CD4-positive, alpha-beta T cell treated with Interleukin-10 for 1 hour (primary cell): ENCODE measurements around the gene PI4KA.
"Not testable (repeated sequence)": the region's sequence is repeated elsewhere in the genome, so short reads cannot be mapped to it uniquely, and the experiment has no call there.

Source experiments
- DNase-seq: peaks from one replicate; pipeline ENCODE4 v3.0.0-alpha.2; 2020

Gene PI4KA

GRCh38 chr22:20844055-20845037, 14.3 kb downstream of the PI4KA start:
- DNase-seq: no peak

DNA sequence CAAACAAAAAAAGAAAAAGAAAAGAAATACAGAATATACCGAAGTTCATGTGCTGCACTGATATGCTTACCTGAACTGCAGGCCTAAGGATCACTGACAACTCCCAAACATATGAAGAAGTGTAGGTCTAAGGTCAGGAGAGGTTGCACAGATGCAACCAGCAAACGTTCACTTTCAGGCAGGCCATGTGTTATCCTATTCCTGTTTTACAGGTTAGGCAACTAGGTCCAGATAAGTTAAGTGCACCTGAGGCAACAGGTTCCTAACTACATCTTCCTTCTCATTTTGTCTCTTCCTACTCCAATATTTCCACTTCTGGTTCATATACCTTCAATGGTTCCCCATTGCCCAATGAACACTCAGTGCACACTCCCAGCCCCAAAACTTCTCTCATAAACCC, 15.1 kb downstream of the PI4KA start:
- DNase-seq: no peak

DNA sequence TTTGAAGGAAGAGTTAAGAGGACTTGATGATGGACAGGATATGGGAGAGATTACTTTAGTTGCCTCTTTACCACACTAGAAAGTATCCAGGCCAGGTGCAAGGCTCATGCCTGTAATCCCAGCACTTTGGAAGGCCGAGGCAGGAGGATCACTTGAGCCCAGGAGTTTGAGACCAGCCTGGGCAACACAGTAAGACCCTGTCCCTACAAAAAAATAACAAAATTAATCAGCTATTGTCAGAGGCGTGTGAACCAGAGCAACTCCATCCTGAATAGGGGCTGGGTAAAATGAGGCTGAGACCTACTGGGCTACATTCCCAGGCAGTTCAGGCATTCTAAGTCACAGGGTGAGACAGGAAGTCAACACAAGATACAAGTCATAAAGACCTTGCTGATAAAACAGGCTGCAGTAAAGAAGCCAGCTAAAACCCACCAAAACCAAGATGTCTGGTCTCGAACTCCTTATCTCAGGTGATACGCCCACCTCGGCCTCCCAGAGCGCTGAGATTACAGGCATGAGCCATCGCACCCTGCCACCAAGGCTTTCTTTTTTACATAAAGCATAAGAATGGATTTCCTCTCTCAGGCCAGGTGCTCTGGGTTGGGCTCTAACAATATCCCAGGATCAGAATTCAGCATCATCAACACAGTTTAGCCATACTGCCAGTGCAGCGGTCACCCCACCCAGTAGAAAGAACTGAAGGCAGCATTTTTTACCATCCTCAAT, 17.8 kb downstream of the PI4KA start:
- DNase-seq: no peak

DNA sequence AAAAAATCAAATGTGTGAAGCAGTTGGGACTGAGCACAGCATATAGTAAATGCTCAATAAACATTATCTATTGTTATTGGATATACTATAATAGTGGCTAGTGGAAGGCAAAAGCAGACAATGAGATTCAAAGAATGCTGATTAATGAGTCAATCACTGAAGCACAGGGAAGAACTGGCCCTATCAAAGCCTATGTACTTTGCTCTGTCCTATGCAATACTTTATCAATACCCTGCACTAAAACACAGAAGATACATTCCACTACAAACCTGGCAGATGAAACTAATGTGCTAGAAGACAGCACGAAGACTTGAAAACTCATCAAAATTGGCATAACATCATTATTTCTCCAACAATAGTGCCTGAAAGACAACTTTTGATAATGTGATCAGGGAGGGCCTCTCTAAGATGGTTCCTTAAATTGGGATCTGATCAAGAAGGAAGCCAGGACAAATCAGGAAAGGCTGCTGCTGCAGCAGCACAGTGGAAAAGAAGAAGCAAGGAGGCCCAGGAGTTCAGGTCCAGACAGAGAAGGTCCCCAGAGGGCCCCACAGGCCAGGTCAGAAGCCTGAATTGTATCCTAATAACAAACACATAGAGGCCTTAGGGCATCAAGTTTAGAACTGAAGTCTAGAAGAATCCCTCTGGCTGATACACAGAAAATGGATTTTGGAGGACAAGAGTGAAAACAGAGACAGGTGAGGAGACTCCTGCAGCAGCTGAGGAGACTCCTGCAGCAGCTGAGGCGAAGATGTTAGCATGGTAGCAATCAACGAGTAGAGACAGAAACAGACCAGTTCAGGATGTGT, 18.6 kb downstream of the PI4KA start:
- no peak for DNase-seq

GRCh38 chr22:20839354-20839753, 19.3 kb downstream of the PI4KA start:
- not testable (repeated sequence) for DNase-seq

- no peak for DNase-seq
These were observed 21.4 kb downstream of the PI4KA start for GRCh38 chr22:20836987-20837823.

GRCh38 chr22:20834725-20835124, 23.9 kb downstream of the PI4KA start:
- no peak for DNase-seq

GRCh38 chr22:20834206-20834605, 24.4 kb downstream of the PI4KA start:
- DNase-seq: no peak

DNA sequence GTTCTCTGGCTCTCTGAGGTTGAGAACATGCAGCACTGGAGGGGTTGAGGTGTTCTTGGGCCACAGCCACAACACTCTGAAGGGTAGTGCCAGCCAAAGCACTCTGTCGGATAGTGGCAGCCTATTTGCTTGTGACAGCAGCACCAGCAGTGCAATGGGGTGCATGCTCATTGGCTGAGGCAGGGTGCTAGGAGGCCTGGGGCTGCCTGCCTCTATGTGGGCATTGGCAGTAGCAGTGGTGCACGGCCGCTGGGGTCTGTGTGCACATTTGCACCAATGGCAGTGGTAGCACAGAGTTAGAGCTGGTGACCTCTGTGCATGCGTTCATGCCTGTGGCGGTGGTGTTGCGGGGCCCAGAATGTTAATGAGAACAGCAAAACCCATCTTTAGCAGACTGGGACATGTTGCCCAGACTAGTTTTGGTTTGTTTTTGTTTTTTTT, 25.4 kb downstream of the PI4KA start:
- no peak for DNase-seq

GRCh38 chr22:20829491-20830134, 29.0 kb downstream of the PI4KA start:
- no peak for DNase-seq

GRCh38 chr22:20826373-20827152, 32.0 kb downstream of the PI4KA start:
- DNase-seq: not testable (repeated sequence)

DNA sequence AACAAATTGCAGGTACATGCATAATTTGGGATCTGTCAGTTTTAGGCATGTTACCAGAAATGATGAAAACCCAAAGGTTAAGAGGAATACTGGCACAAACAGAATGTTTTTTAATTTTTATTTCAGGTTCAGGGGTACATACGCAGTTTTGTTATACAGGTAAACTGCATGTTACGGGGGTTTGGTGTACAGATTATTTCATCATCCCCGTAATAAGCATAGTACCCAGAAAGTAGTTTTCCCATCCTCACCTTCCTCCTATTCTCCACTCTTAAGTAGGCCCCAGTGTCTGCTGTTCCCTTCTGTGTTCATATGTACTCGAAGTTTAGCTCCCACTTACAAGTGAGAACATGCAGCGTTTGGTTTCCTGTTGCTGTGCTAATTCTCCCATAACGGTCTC, 33.0 kb downstream of the PI4KA start:
- no peak for DNase-seq

GRCh38 chr22:20825216-20825615, 33.4 kb downstream of the PI4KA start:
- DNase-seq: not testable (repeated sequence)

DNA sequence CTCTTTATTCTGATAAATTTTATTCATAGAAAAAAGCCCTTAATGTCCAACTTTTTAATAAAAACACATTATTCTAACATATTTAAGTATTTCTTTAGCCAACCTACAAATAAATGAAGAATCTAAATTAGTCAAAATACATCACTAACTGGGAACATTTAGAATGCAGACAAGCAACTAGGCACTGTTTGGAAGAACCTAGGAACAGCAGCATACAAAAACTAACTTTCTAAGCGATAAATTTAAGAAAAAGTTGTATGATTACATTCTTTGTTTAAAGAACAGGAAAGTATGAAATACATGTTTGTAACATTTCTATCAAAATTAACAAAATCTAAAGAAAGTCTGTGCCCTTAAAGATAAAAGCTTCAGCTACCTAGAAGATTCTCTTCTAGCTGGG, 35.3 kb downstream of the PI4KA start:
- DNase-seq: no peak

DNA sequence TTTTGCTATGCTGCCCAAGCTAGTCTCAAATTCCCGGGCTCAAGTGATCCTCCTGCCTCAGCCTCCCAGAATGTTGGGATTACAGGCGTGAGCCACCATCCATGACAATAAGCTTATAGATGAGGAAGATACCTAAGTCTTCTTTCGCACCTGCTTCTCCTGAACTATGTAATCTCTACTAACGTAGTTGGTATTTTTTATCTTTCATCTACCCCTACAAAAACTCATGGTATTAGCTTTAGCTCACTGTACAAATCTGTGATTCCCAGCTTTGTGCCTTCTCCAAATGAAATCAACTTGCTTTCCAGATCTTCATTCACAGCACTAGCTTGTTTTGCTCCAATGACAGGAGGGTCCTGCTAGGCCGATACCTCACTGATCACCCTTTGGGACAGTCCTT, 36.4 kb downstream of the PI4KA start:
- no peak for DNase-seq

DNA sequence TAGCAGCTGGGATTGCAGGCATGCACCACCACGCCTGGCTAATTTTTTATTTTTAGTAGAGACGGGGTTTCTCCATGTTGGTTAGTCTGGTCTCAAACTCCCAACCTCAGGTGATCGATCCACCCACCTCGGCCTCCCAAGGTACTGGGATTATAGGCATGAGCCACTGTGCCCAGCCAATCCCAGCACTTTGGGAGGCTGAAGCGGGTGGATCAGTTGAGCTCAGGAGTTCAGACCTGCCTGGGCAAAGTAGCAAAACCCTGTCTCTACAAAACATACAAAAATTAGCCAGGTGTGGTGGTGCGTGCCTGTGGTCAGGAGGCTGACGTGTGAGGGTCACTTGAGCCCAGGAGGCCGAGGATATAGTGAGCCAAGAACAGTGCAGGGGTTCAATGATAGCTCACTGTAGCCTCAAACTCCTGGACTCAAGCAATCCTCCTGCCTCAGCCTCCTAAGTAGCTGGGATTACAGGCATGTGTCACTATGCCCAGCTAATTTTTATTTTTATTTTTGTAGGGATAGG, 36.8 kb downstream of the PI4KA start:
- DNase-seq: not testable (repeated sequence)

DNA sequence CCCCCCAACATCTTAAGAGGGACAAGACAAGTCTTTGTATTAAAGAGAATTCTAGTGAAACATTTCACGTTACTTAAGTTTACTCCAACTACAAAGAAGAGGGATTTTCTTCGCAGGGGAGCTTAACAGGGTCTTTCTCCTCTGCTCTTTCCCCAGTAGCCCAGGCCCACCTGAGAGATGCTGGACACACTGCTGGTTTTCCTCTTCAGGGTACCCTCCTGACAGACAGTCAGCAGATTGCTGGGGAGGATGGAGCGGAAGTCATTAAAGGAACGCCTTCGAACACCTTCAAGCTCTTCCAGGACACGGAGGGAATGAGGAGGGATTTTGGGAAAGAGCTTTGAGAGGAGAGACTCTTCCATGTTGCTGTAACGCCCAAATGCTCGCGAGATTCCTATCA, 39.1 kb downstream of the PI4KA start:
- no peak for DNase-seq

GRCh38 chr22:20818471-20818870, 40.1 kb downstream of the PI4KA start:
- DNase-seq: no peak

DNA sequence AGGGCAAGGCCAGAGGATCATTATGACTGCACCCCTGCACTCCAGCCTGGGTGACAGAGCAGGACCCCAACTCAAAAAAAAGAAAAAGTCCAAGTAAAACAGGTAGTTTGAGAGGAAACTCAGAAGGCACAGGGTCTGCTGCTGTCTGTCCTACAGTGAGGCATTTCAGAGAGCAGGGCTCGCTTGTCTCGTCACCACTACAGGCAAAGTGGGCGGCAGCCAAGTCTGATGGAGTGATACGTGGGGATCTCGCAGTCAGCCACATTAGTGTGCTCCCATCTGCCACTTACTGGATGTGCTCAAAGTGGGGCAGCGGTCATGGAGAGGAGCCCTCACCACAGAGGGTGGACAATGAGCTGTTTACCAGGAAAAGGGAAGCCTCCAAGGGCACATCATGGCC, 42.1 kb downstream of the PI4KA start:
- no peak for DNase-seq

GRCh38 chr22:20815477-20816050, 43.0 kb downstream of the PI4KA start:
- no peak for DNase-seq
